Activated CD4-positive, alpha-beta T cell treated with anti-CD3 and anti-CD28 coated beads for 1 hour (primary cell): ENCODE measurements around the gene GM2A.
"Not testable (repeated sequence)": the region's sequence is repeated elsewhere in the genome, so short reads cannot be mapped to it uniquely, and the experiment has no call there.

Source experiments
- DNase-seq: peaks from one replicate; pipeline ENCODE4 v3.0.0-alpha.2; 2020

The GM2A gene

GRCh38 chr5:151254556-151254955 lies 1.6 kb downstream of the GM2A start:
- no peak for DNase-seq

- not testable (repeated sequence) for DNase-seq
Measured at GRCh38 chr5:151254990-151255389, 2.0 kb downstream of the GM2A start.

- no peak for DNase-seq
Measured at GRCh38 chr5:151255621-151256286, 2.8 kb downstream of the GM2A start.

- no peak for DNase-seq
Measured at GRCh38 chr5:151257731-151258181, 4.8 kb downstream of the GM2A start.

GRCh38 chr5:151258201-151258611 lies 5.2 kb downstream of the GM2A start:
- DNase-seq, result no peak

GRCh38 chr5:151258816-151259215 lies 5.8 kb downstream of the GM2A start:
- no peak for DNase-seq

- no peak for DNase-seq
Measured at GRCh38 chr5:151259931-151260330, 6.9 kb downstream of the GM2A start.

- DNase-seq, result no peak
Measured at GRCh38 chr5:151262532-151262931, 9.5 kb downstream of the GM2A start.

- DNase-seq, result no peak
Measured at GRCh38 chr5:151264113-151264512, 11.1 kb downstream of the GM2A start.

- DNase-seq, result no peak
Measured at GRCh38 chr5:151267491-151268260, 14.7 kb downstream of the GM2A start.

GRCh38 chr5:151270599-151270998 lies 17.6 kb downstream of the GM2A start:
- no peak for DNase-seq

GRCh38 chr5:151271336-151271735 lies 18.4 kb downstream of the GM2A start:
- DNase-seq, result no peak

GRCh38 chr5:151274666-151275065 lies 21.7 kb downstream of the GM2A start:
- no peak for DNase-seq

- DNase-seq, result no peak
Measured at GRCh38 chr5:151275803-151276202, 22.8 kb downstream of the GM2A start.

- DNase-seq, result no peak
Measured at GRCh38 chr5:151278845-151279244, 25.9 kb downstream of the GM2A start.

- no peak for DNase-seq
Measured at GRCh38 chr5:151280443-151280842, 27.5 kb downstream of the GM2A start.

- DNase-seq, result no peak
Measured at GRCh38 chr5:151281001-151281639, 28.1 kb downstream of the GM2A start.

- no peak for DNase-seq
Measured at GRCh38 chr5:151283120-151283825, 30.3 kb downstream of the GM2A start.

- DNase-seq, result no peak
Measured at GRCh38 chr5:151284392-151284967, 31.5 kb downstream of the GM2A start.

GRCh38 chr5:151285683-151286082 lies 32.7 kb downstream of the GM2A start:
- no peak for DNase-seq

- no peak for DNase-seq
Measured at GRCh38 chr5:151286246-151286645, 33.3 kb downstream of the GM2A start.

- DNase-seq, result no peak
Measured at GRCh38 chr5:151288180-151288579, 35.2 kb downstream of the GM2A start.

- DNase-seq, result no peak
Measured at GRCh38 chr5:151293624-151294023, 40.6 kb downstream of the GM2A start.
